HL-60/S4 treated with phorbol 12-myristate 13-acetate at 8.2 ng/mL for 4 days and 3 days (cell line): ENCODE results near the gene CIB4.

ENCODE experiments used
- in situ Hi-C: fragments of 300-500 bp; cut with MboI; formaldehyde crosslinking; loops from 2 replicates; pipeline ENCODE4 v1.15.0; 2022; ENCODE audit warnings: low sequenced_read_pairs

Gene CIB4

DNA sequence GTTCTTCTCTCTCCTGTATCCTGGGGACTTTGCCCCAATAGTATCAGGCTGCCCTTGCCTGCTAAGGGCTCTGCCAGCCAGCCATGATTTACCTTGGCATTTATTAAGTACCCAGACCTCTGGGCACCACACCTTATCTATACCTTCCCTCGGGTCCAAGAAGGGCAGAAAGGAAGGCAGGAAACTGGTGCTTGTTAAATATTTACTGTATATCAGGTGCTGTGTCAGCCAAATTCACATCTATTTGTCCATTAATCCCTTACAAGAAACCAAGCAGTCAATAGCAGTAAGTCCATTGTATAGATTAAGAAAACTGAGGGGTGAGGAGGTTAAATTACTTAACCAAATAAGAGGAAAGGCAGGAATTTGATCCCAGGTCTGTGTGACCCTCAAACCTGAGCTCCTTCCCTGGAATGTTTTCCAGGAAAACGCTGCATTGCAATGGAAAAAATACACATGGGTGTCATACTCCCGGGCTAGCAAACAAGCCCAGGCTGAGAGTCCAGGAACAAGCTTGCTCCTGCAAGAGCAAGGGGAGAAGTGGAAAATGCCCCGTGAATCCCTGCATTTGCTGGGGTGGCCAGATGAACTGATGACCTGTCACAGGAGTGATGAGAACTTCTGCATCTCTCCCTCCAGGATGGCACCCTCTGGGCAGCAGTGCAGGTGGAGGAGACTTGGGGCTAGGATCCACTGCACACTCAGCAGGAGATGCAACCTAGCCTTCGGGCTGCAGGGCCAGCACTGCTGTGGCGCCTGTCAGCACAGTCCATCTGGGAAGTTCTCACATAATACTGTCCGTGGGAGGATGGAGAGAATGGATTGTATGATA, 30.4 kb downstream of the CIB4 start:
- in situ Hi-C loops = loop anchor here (10.0 kb wide), 1 partner anchor 144 kb away; no protein-coding TSS in a partner anchor

- in situ Hi-C loops = loop anchor here (10.0 kb wide), 1 partner anchor 145 kb away; no protein-coding TSS in a partner anchor
Observed at GRCh38 chr2:26609839-26610277, 31.3 kb downstream of the CIB4 start.

DNA sequence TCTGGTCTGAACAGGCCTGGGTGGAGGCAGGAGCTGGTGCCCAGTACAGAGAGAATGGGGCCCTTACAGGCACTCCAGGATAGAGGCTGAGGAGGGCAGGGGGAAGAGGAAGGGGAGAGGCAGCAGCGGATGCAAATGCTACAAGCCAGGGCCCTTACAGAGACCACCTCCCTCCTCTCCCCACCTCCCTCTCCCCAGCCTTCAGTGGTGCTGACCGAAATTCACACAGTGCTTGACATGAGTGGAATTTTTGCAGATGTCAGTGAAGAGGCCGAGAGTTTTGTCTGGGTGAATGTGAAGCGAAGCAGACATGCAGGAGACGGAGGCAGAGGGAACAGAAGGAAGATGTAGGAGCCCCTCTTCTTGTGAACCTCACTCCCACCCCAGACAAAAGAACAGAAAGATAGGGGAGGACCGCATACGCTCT, 31.9 kb downstream of the CIB4 start:
- in situ Hi-C loops = no loop called here

- in situ Hi-C loops = no loop called here
Observed at GRCh38 chr2:26608557-26608956, 32.6 kb downstream of the CIB4 start.

DNA sequence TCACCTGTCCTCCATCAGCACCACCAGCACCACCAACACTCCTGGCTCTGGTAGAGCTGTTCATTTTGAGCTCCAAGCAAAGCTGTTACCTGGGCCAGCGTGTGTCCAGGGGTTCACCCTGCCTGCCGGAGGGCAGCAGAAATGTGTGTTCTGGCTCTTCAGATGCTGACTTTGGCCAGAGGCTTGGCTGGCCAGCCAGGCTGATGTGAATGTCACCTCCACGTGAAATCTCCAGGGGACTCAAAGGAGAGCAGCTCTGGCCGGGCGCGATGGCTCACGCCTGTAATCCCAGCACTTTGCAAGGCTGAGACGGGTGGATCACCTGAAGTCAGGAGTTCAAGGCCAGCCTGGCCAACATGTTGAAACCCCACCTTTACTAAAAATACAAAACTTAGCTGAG, 33.5 kb downstream of the CIB4 start:
- in situ Hi-C loops = no loop called here

GRCh38 chr2:26606847-26607190, 34.3 kb downstream of the CIB4 start:
- in situ Hi-C loops = no loop called here

GRCh38 chr2:26605999-26606846, 34.9 kb downstream of the CIB4 start:
- in situ Hi-C loops = no loop called here

GRCh38 chr2:26605195-26605998, 35.8 kb downstream of the CIB4 start:
- in situ Hi-C loops = no loop called here

- in situ Hi-C loops = no loop called here
Observed at GRCh38 chr2:26602575-26602974, 38.6 kb downstream of the CIB4 start.

DNA sequence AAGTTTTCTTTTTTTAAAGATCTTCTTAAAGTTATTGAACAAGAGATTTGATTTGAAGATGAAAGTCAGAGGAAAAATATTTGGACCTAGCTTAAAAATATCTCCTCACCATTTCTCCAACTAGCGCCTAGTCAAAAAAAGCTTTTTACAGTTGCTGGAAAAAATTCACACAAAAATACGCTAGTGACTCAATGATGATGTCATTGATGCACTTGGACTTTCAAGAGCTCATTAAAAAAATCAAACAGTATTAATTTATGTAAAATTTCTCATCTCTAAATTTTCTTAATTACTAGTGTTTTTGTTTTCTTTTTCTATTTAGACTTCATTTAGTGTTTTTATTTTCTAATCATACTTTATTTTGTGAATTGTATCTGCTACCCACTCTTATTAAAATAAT, 41.8 kb downstream of the CIB4 start:
- in situ Hi-C loops = no loop called here

DNA sequence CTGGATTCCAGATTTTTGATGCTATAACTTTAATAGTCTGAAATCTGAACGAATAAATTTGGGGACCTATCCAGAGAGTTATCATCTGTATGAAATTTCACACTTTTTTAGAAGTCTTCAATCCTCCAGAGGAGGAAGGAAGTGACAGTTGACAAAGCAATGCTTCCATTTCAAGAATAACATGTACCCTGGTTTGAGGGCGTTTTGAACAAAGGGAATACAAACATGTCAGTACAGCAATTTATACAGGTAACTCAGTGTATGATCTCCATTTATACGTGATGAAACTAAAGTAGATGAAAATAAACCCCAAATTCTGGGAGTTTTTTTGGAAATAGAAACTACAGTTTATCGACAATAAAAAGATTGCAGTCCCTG, 42.2 kb downstream of the CIB4 start:
- in situ Hi-C loops = no loop called here

- in situ Hi-C loops = no loop called here
Observed at GRCh38 chr2:26598336-26598995, 42.7 kb downstream of the CIB4 start.

- in situ Hi-C loops = no loop called here
Observed at GRCh38 chr2:26597197-26597596, 44.0 kb downstream of the CIB4 start.

DNA sequence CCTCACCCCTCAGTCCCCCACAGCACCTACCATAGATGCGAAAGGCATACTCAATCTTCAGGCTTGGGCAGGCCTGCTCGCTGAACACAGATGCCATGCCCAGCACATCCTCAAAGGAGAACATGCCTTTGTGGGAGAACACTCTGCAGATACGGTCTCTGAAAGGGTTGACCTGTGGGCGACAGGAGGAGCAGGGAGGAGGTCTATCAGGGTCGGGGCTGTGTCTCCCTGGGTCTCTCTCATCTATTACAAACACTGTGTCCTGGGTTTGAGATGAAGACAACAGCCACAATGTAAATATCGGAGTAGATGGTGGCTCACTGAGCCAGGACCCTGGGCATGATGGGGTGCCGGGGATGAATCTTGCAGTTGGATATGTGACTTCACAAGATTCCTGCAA, 46.0 kb downstream of the CIB4 start:
- in situ Hi-C loops = no loop called here

GRCh38 chr2:26591619-26592505, 49.3 kb downstream of the CIB4 start:
- in situ Hi-C loops = no loop called here

GRCh38 chr2:26590980-26591618, 50.1 kb downstream of the CIB4 start:
- in situ Hi-C loops = no loop called here

DNA sequence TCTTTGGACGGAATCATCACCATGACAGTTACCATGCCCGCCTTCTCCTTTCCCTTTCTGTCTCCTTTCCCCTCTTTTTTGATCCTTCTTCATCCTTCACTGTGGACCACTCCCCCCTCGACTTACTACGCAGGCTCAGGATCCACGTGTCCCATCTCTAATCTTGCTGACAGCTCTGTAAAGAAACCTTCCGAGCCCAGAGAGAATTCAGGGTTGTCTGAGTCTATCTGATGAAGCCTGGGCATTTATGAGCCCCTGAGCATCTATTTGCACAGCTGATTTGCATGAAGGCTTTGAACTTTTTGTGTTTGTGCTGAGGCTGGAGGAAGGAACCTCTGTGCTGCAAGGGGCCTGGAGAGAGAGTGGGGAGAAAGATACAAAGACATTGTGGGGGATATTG, 50.7 kb downstream of the CIB4 start:
- in situ Hi-C loops = no loop called here

- in situ Hi-C loops = no loop called here
Observed at GRCh38 chr2:26588576-26588975, 52.6 kb downstream of the CIB4 start.

DNA sequence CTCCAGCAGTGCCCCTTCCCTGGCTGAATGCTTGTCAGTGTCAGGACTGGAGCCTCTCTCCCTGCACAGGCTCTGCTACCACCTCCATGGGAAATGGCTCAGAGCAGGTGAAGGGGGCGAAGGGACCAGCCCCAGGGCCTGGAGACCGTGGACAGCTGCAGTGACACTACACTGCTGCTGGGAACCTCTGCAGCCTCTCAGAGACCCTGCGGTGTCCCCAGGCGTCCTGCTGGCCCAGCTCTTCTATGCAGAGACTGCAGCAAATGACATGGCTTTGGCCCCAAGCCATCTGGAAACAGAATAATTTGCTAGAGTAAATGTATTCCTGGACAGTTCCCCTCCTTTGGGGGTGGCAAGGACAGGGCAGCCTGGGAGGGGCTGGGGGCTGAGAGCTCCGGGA, 53.2 kb downstream of the CIB4 start:
- in situ Hi-C loops = no loop called here
